Bronchial epithelial cell (primary cell): ENCODE data around the gene SUGCT. TPM values are rescaled to one million over a fixed set of nuclear protein-coding genes. Genes with fewer than 3 reads are reported as not detected.
A peak's percentile ranks its signal among the peaks of the same experiment; 100 is the strongest.

Source experiments
- DNase-seq: peaks from one replicate; pipeline ENCODE4 v3.0.0-alpha.2; 2010; ENCODE audit warnings: low read depth
- FAIRE-seq: peaks from 2 replicates; lab custom pipeline; 2011; peaks lifted over from hg19 to GRCh38; lab: Jason Lieb, UNC
- H3K27me3 ChIP-seq: 2 replicates; pipeline ENCODE4 v1.5.1; 2011; ENCODE audit warnings: low read length; ENCODE audit not compliant: control insufficient read depth, insufficient read depth
- H3K36me3 ChIP-seq: 2 replicates; pipeline ENCODE4 v1.5.1; 2011; ENCODE audit warnings: low read length; ENCODE audit not compliant: control insufficient read depth, insufficient read depth
- H3K4me3 ChIP-seq: 2 replicates; pipeline ENCODE4 v1.5.1; 2011; ENCODE audit warnings: mild to moderate bottlenecking, low read depth, low read length, control low read depth
- CTCF ChIP-seq: IDR thresholded peaks from 2 replicates; pipeline ENCODE4 v1.5.1; 2011; ENCODE audit warnings: mild to moderate bottlenecking, moderate library complexity, low read length, control low read depth, inconsistent platforms; ENCODE audit not compliant: insufficient read depth, severe bottlenecking
- total RNA-seq: library from RNA; depleted of rRNA; stranded (reverse); fragments of >200 nt; gene quantifications from 2 replicates; pipeline ENCODE4 v1.2.1, GENCODE V29; 2014

SUGCT gene
- total RNA-seq, 1 donor from 2014 or later = 7.4 TPM

- H3K4me3 ChIP-seq = no peak overlapping the region
- no peak for TF ChIP-seq CTCF
- FAIRE-seq (peak; percentile 40), DNase-seq (no peak)
- no peaks in the 10 kb centered on the region for H3K27me3 ChIP-seq
- H3K36me3 ChIP-seq = no peaks in the 10 kb centered on the region
Measured at GRCh38 chr7:40489844-40490602, 355.2 kb downstream of the SUGCT start.

GRCh38 chr7:40490603-40490924 lies 355.8 kb downstream of the SUGCT start:
- H3K4me3 ChIP-seq = no peak overlapping the region
- no peak for FAIRE-seq
- H3K36me3 ChIP-seq = no peaks in the 10 kb centered on the region
- no peak for TF ChIP-seq CTCF
- DNase-seq = no peak
- no peaks in the 10 kb centered on the region for H3K27me3 ChIP-seq

- TF ChIP-seq CTCF = no peak
- Histone ChIP-seq H3K27me3 (no peaks in the 10 kb centered on the region), H3K4me3 (no peak overlapping the region), H3K36me3 (no peaks in the 10 kb centered on the region)
- DNase-seq = no peak
- no peak for FAIRE-seq
Measured at GRCh38 chr7:40492946-40493345, 358.1 kb downstream of the SUGCT start.

GRCh38 chr7:40493609-40494051 lies 358.8 kb downstream of the SUGCT start:
- no peak for TF ChIP-seq CTCF
- FAIRE-seq (no peak), DNase-seq (no peak)
- Histone ChIP-seq H3K36me3 (no peaks in the 10 kb centered on the region), H3K4me3 (no peak overlapping the region), H3K27me3 (no peaks in the 10 kb centered on the region)

- Histone ChIP-seq H3K27me3 (no peaks in the 10 kb centered on the region), H3K4me3 (no peak overlapping the region), H3K36me3 (no peaks in the 10 kb centered on the region)
- FAIRE-seq = no peak
- TF ChIP-seq CTCF = no peak
- DNase-seq = no peak
Measured at GRCh38 chr7:40498924-40499510, 364.2 kb downstream of the SUGCT start.

GRCh38 chr7:40499718-40500117 lies 364.9 kb downstream of the SUGCT start:
- TF ChIP-seq CTCF = no peak
- no peaks in the 10 kb centered on the region for H3K36me3 ChIP-seq
- no peak for FAIRE-seq
- H3K27me3 ChIP-seq = no peaks in the 10 kb centered on the region
- H3K4me3 ChIP-seq = no peak overlapping the region
- DNase-seq = no peak
